GM12891 (cell line): Measurements from ENCODE around the gene CCR3.

Experiments
- DNase-seq: peaks from one replicate; pipeline ENCODE4 v3.0.0; 2011; ENCODE audit warnings: low spot score; ENCODE audit not compliant: insufficient read length
- FAIRE-seq: peaks from 2 replicates; lab custom pipeline; 2011; peaks lifted over from hg19 to GRCh38; lab: Jason Lieb, UNC
- PAX5 ChIP-seq: IDR thresholded peaks from 2 replicates; pipeline ENCODE4 v1.6.1; 2011; ENCODE audit warnings: low read length, moderate library complexity, mild to moderate bottlenecking; ENCODE audit not compliant: insufficient read depth, severe bottlenecking
- POLR2A ChIP-seq: IDR thresholded peaks from 2 replicates; pipeline ENCODE4 v1.6.1; 2011; ENCODE audit warnings: low read depth, low read length, control low read depth
- POLR2AphosphoS5 ChIP-seq: IDR thresholded peaks from 2 replicates; pipeline ENCODE4 v1.6.1; 2011; ENCODE audit warnings: low read depth, low read length, control low read depth
- POU2F2 ChIP-seq: IDR thresholded peaks from 2 replicates; pipeline ENCODE4 v1.6.1; 2011; ENCODE audit warnings: low read depth, mild to moderate bottlenecking, control low read depth, low read length, moderate library complexity
- SPI1 ChIP-seq: IDR thresholded peaks from 2 replicates; pipeline ENCODE4 v1.6.1; 2011; ENCODE audit warnings: low read depth, low read length, control low read depth
- TAF1 ChIP-seq: IDR thresholded peaks from 2 replicates; pipeline ENCODE4 v1.6.1; 2011; ENCODE audit warnings: low read depth, low read length, control low read depth

CCR3 gene

DNA sequence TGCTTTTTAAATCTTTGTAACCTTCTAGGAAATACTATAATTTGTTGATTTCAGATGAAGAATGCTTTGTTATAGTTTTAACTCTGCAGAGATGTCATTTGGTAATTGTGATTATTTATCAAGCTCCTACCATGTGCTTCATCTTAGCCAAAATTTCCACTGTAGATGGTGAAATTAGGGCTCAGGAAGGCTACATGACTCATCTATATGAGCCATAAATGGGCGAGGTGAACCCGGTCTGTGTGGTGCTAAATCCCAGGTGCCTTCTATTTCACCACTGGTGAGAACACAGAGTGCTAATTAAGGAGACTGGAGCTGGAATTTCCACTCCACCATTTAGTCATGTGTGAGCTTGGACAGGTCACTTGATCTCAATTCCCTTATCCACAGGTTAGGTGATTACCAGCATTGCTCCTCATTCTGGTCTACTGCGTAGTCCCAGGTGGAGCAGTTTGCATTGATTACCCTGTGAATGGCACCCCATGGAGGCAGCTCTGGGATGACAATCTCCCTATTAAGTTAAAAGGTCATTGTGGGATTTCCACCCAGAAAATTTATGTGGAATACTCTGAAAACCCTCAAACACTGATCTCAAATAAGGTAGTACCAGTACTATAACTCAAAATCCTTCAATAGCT lies 2.8 kb upstream of the CCR3 start:
- no peak for TF ChIP-seq POU2F2
- TF ChIP-seq POLR2AphosphoS5: no peak
- no peak for TF ChIP-seq SPI1
- TF ChIP-seq POLR2A: no peak
- TF ChIP-seq PAX5: no peak
- FAIRE-seq: no peak
- DNase-seq: no peak

DNA sequence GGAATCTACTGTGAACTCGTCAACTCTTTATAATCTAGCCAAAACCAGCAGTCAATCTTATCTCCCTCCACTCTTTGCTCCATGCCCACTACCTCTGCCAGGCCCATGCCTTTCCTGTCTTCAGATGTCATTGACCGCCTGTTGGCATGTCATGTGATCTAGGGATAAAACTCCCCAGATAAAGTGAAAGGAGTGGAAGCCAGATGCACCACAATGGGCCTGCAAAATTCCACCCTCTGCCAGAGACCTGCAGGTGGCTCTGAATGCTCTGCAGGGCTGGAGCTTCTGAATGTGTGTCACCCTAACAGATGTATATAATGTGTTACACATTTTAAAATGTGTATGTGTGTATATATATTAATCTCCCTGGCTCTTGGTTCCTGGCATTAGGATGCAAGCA lies 2.3 kb upstream of the CCR3 start:
- FAIRE-seq (no peak), DNase-seq (no peak)
- TF ChIP-seq TAF1 (no peak), POU2F2 (no peak), SPI1 (no peak), PAX5 (no peak), POLR2AphosphoS5 (no peak), POLR2A (no peak)

GRCh38 chr3:46243560-46243959 lies 1.3 kb downstream of the CCR3 start:
- FAIRE-seq (no peak), DNase-seq (no peak)
- TF ChIP-seq PAX5 (no peak), TAF1 (no peak), POU2F2 (no peak), SPI1 (no peak), POLR2AphosphoS5 (no peak), POLR2A (no peak)

DNA sequence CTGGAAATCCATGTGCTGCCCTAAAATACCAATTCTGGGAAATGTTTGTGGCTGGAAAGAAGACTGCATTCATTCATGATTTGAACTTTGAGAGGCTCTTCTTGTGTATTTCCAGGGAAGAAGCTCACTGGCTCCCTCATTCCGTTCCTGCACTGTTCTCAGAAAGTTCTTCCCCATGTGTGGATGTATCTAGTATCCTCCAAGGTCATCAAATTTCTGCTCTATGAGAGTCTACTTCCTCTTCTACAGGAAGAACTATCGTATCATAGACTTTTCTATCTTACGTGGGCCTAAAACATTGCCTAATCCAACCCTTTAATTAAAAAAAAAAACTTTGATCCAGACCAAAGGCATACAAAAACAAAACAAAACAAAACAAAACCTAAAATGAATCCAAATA lies 2.9 kb downstream of the CCR3 start:
- DNase-seq (no peak), FAIRE-seq (no peak)
- no peak for TF ChIP-seq SPI1
- no peak for TF ChIP-seq POU2F2
- TF ChIP-seq TAF1: no peak
- no peak for TF ChIP-seq POLR2A
- no peak for TF ChIP-seq POLR2AphosphoS5
- no peak for TF ChIP-seq PAX5

DNA sequence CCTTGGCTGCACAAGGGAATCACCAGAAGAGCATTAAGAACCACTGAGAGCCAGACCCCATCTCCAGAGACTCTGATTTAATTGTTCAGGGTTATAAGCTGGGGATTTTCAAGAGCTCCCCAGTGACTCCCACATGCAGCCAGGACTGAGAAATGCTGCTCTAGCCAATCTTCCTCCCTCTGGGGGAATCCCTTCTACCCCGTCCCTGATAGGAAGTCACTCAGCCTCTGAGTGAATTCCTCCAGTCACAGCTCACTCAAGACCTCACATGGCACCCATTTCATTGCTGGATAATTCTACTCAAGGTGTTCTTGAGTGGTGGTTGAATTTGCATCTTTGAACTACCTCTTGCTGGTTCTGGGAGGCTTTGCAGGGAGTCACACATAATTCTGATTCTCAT lies 10.7 kb downstream of the CCR3 start:
- no peak for TF ChIP-seq POLR2AphosphoS5
- TF ChIP-seq POLR2A: no peak
- TF ChIP-seq PAX5: no peak
- TF ChIP-seq POU2F2: no peak
- TF ChIP-seq TAF1: no peak
- no peak for TF ChIP-seq SPI1
- FAIRE-seq (no peak), DNase-seq (no peak)

GRCh38 chr3:46258525-46258924 lies 16.3 kb downstream of the CCR3 start:
- TF ChIP-seq POLR2AphosphoS5: no peak
- TF ChIP-seq PAX5: no peak
- no peak for TF ChIP-seq TAF1
- TF ChIP-seq POU2F2: no peak
- no peak for TF ChIP-seq POLR2A
- TF ChIP-seq SPI1: no peak
- DNase-seq: no peak
- no peak for FAIRE-seq

DNA sequence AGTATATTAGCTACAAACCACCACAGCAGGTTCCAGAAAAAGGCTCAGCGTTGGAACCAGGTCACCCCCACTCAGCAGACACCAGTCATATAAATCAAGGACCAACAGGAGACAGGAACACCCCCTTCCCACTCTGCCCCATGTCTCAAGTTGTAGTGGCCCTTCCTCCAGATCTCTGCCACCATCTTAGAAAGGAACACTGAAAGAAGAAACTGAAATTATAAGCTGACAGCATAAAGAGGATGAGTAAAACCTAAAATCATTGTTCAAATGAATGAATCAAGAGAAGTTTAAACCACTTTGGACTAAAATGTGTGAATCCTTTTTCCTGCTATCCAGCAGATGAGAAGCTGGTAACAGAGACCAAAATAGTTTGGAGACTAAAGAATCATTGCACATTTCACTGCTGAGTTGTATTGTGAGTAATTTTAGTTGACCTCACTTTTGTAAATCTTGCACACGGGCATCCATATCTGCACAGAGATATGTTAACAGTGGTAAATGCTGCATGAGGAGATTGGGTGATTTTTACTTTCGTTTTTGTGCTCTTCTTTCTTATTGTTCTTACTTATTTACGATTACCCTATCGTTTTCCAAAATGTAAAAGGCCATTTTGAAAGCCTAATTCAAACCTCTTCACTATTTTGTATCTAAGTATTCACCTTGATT lies 19.8 kb downstream of the CCR3 start:
- FAIRE-seq (no peak), DNase-seq (no peak)
- TF ChIP-seq POLR2AphosphoS5: no peak

DNA sequence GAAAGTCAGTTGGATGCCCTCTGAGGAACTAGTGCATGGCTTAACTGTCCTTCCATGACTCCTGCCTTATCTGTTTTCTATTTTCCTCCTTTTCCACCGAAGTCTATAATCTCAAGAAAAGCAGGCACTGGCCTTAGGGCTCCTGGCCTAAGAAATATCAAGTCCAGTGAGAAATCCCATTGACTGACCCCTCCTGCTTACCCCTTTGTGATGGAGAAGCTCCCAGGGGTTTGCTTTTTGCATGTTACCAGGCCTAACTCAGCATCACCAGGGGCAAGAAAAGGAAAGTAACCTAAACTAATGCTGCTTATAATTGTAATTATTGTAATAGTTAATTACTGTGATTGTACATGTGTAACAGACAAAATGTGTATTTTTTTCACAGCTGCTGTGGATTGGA lies 21.7 kb downstream of the CCR3 start:
- FAIRE-seq: no peak
- no peak for DNase-seq
- TF ChIP-seq POLR2A (no peak), POLR2AphosphoS5 (no peak), POU2F2 (no peak), PAX5 (no peak), TAF1 (no peak), SPI1 (no peak)

- DNase-seq: no peak
- TF ChIP-seq PAX5 (no peak), POU2F2 (no peak), POLR2A (no peak), SPI1 (no peak)
- FAIRE-seq: no peak
Measured at GRCh38 chr3:46266598-46266997, 24.3 kb downstream of the CCR3 start.

DNA sequence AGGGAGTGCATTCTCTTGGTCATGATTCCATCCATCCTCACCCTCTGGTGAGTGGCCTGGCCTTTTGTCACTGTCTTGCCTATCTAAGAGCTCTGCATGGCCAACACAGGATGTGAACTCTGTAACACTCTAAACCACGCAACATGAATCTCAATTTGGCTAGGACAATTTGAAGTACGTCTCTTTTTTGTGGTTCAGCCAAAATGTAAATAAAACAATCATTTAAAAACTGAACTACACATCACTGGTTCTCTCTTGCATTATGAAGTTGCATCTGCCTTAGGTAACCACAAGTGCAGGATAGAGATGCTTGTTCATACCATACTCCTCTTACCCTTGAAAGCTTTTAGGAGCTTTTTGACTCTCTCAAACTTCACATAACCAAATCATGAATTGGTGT lies 27.3 kb downstream of the CCR3 start:
- peak; percentile 65 for FAIRE-seq
- TF ChIP-seq POU2F2 (no peak), PAX5 (no peak), POLR2A (no peak)
- DNase-seq: no peak
